Panc1 (cell line): ENCODE results near the gene TSPAN14. TPM values are rescaled to one million over a fixed set of nuclear protein-coding genes. Genes with fewer than 3 reads are reported as not detected.
A peak's percentile ranks its signal among the peaks of the same experiment; 100 is the strongest.

Source experiments
- ATAC-seq: fragments of 200-7000 bp; cut with Tn5 transposase; 2 replicates; pipeline ENCODE4 v1.9.1; 2020; ENCODE audit warnings: mild to moderate bottlenecking, moderate library complexity
- BruUV-seq: library from RNA; stranded (reverse); fragments of 400-500 nt; replicated peaks from 2 replicates; lab custom pipeline; 2021; lab: Mats Ljungman, UMichigan
- CTCF ChIA-PET: fragments of 300-600 bp; sonication (Branson Sonifier 250); formaldehyde crosslinking; loops from one replicate; lab custom pipeline; 2022; ENCODE audit warnings: antibody characterized with exemption; lab: Charles Lee
- POLR2A ChIA-PET: fragments of 300-600 bp; sonication (Branson Sonifier 250); formaldehyde crosslinking; loops from one replicate; lab custom pipeline; 2022; ENCODE audit warnings: antibody characterized with exemption; lab: Charles Lee
- DNase-seq: peaks from one replicate; pipeline ENCODE4 v3.0.0-alpha.2; 2010; ENCODE audit warnings: low read depth, low spot score
- H3K27ac ChIP-seq: 2 replicates; pipeline ENCODE4 v1.5.1; 2011; ENCODE audit warnings: mild to moderate bottlenecking, low read length, inconsistent platforms
- H3K27me3 ChIP-seq: fragments of 200-500 bp; sonication (Bioruptor generic); 2 replicates; pipeline ENCODE4 v1.6.0; 2014; ENCODE audit warnings: low read length, inconsistent platforms; ENCODE audit not compliant: control insufficient read depth, insufficient read depth
- H3K36me3 ChIP-seq: fragments of 200-500 bp; sonication (Bioruptor generic); 2 replicates; pipeline ENCODE4 v1.5.1; 2014; ENCODE audit warnings: inconsistent platforms, mild to moderate bottlenecking, low read length, moderate library complexity; ENCODE audit not compliant: control insufficient read depth, insufficient read depth
- H3K4me1 ChIP-seq: 2 replicates; pipeline ENCODE4 v1.5.1; 2011; ENCODE audit warnings: inconsistent platforms, mild to moderate bottlenecking, low read length, moderate library complexity; ENCODE audit not compliant: control insufficient read depth, insufficient read depth
- H3K4me3 ChIP-seq, 2 experiments: 2 replicates each; pipeline ENCODE4 v1.5.1; 2011 to 2012; ENCODE audit warnings: low read depth in 2 of 2, low read length in 2 of 2, mild to moderate bottlenecking in 2 of 2, inconsistent platforms in 1 of 2, moderate library complexity in 1 of 2
- H3K9me3 ChIP-seq: fragments of 200-500 bp; sonication (Bioruptor generic); 2 replicates; pipeline ENCODE4 v1.5.1; 2014; ENCODE audit warnings: low read depth, mild to moderate bottlenecking, inconsistent platforms, low read length, moderate library complexity; ENCODE audit not compliant: control insufficient read depth, insufficient read depth
- CTCF ChIP-seq: fragments of 450-650 bp; IDR thresholded peaks from 2 replicates; pipeline ENCODE4 v1.5.1; 2017; ENCODE audit warnings: mild to moderate bottlenecking
- POLR2AphosphoS5 ChIP-seq: IDR thresholded peaks from 2 replicates; pipeline ENCODE4 v1.6.1; 2012; ENCODE audit warnings: mild to moderate bottlenecking, low read depth, low read length, moderate library complexity
- SIN3A ChIP-seq: IDR thresholded peaks from 2 replicates; pipeline ENCODE4 v1.6.1; 2012; ENCODE audit warnings: low read depth, mild to moderate bottlenecking, low read length, moderate library complexity, borderline replicate concordance; ENCODE audit not compliant: insufficient read depth
- TCF7L2 ChIP-seq: IDR thresholded peaks from 2 replicates; pipeline ENCODE4 v1.6.1; 2011; ENCODE audit warnings: mild to moderate bottlenecking, low read depth, low read length, inconsistent platforms
- in situ Hi-C: cut with HindIII; loops from 2 replicates; pipeline ENCODE4 v1.10.0; 2016; ENCODE audit warnings: low sequenced_read_pairs, low pct_unique_long_range_greater_than_20kb
- intact Hi-C: fragments of 100-400 bp; cut with micrococcal nuclease; formaldehyde crosslinking; loops from one replicate; pipeline ENCODE4 v1.10.0; 2022; ENCODE audit not compliant: unreplicated experiment
- total RNA-seq: library from RNA; stranded (reverse); gene quantifications from one replicate; pipeline ENCODE4 v1.2.1, GENCODE V29; 2021; ENCODE audit not compliant: unreplicated experiment
- TF ChIP-seq, protein P1 (sequence below), 2 experiments: IDR thresholded peaks; 2 replicates each; pipeline ENCODE4 v1.6.1; 2011 to 2012; ENCODE audit warnings: low read depth in 2 of 2, control low read depth in 1 of 2, low read length in 1 of 2, mild to moderate bottlenecking in 1 of 2, moderate library complexity in 1 of 2; ENCODE audit not compliant: insufficient read depth in 1 of 2

The TSPAN14 gene
- total RNA-seq, 1 experiment from 2014 or later: 39.0 TPM

GRCh38 chr10:80453056-80453841 is 861 bp upstream of the TSPAN14 start:
- H3K27me3 ChIP-seq: no peaks in the 10 kb centered on the region
- TSS peak; percentile 95 for BruUV-seq
- H3K36me3 ChIP-seq: no peaks in the 10 kb centered on the region
- peak overlapping the region; percentile 65 to 72 for H3K4me3 ChIP-seq
- in situ Hi-C loops: no loop called here
- TF ChIP-seq, protein P1, sequence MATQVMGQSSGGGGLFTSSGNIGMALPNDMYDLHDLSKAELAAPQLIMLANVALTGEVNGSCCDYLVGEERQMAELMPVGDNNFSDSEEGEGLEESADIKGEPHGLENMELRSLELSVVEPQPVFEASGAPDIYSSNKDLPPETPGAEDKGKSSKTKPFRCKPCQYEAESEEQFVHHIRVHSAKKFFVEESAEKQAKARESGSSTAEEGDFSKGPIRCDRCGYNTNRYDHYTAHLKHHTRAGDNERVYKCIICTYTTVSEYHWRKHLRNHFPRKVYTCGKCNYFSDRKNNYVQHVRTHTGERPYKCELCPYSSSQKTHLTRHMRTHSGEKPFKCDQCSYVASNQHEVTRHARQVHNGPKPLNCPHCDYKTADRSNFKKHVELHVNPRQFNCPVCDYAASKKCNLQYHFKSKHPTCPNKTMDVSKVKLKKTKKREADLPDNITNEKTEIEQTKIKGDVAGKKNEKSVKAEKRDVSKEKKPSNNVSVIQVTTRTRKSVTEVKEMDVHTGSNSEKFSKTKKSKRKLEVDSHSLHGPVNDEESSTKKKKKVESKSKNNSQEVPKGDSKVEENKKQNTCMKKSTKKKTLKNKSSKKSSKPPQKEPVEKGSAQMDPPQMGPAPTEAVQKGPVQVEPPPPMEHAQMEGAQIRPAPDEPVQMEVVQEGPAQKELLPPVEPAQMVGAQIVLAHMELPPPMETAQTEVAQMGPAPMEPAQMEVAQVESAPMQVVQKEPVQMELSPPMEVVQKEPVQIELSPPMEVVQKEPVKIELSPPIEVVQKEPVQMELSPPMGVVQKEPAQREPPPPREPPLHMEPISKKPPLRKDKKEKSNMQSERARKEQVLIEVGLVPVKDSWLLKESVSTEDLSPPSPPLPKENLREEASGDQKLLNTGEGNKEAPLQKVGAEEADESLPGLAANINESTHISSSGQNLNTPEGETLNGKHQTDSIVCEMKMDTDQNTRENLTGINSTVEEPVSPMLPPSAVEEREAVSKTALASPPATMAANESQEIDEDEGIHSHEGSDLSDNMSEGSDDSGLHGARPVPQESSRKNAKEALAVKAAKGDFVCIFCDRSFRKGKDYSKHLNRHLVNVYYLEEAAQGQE (IDR thresholded peaks at IDR 0.05; ENCODE audit: insufficient read depth in 1 of 2, low read depth in 2 of 2, low read length in 1 of 2): no peak
- TF ChIP-seq CTCF: no peak; the same call in 1 of the 2 replicates
- TF ChIP-seq POLR2AphosphoS5: no peak
- TF ChIP-seq TCF7L2: no peak
- TF ChIP-seq SIN3A: no peak
- ATAC-seq (no peak), DNase-seq (no peak)
- CTCF ChIA-PET: interaction anchor here (0.6 to 1.6 kb wide), 5 partner anchors 9 to 61 kb away, joined by 3 to 6 read pairs (median 3); no protein-coding TSS in a partner anchor
- peak overlapping the region; percentile 93 for H3K27ac ChIP-seq
- POLR2A ChIA-PET: no interaction called here
- intact Hi-C loops: no loop called here
- no peaks in the 10 kb centered on the region for H3K9me3 ChIP-seq
- peaks cover 23% of the 10 kb centered on the region for H3K4me1 ChIP-seq

- DNase-seq (no peak), ATAC-seq (peak; percentile 54)
- ChIA-PET CTCF (no interaction called here), POLR2A (no interaction called here)
- in situ Hi-C loops (no loop called here), intact Hi-C loops (no loop called here)
- Histone ChIP-seq H3K4me3 (peak overlapping the region; percentile 81 to 87), H3K27ac (peak overlapping the region; percentile 79), H3K9me3 (no peaks in the 10 kb centered on the region), H3K36me3 (no peaks in the 10 kb centered on the region), H3K27me3 (no peaks in the 10 kb centered on the region), H3K4me1 (peaks cover 32% of the 10 kb centered on the region)
- BruUV-seq: no TSS peak
- TF ChIP-seq SIN3A (0 out of 2 replicates have a peak, but pooled peaks have one; percentile 68), POLR2AphosphoS5 (no peak)
These were observed 677 bp downstream of the TSPAN14 start for GRCh38 chr10:80454513-80455460.
